HEK293 (cell line): ENCODE measurements around the gene IBA57.

Experiments
- GLIS1 ChIP-seq: fragments of 450-650 bp; formaldehyde crosslinking; IDR thresholded peaks from 2 replicates; pipeline ENCODE4 v1.5.1; 2016; ENCODE audit warnings: missing biosample characterization, missing genetic modification characterization
- REPIN1 ChIP-seq: fragments of 450-650 bp; formaldehyde crosslinking; IDR thresholded peaks from 2 replicates; pipeline ENCODE4 v1.5.1; 2017; ENCODE audit warnings: missing biosample characterization, missing genetic modification characterization, low read depth
- REST ChIP-seq: fragments of 450-650 bp; formaldehyde crosslinking; IDR thresholded peaks from 2 replicates; pipeline ENCODE4 v1.5.1; 2016; ENCODE audit warnings: missing biosample characterization, missing genetic modification characterization
- ZBTB21 ChIP-seq: fragments of 450-650 bp; formaldehyde crosslinking; IDR thresholded peaks from 2 replicates; pipeline ENCODE4 v1.5.1; 2017; ENCODE audit warnings: missing biosample characterization, missing genetic modification characterization
- ZBTB48 ChIP-seq: fragments of 450-650 bp; formaldehyde crosslinking; IDR thresholded peaks from 2 replicates; pipeline ENCODE4 v1.5.1; 2016; ENCODE audit warnings: missing biosample characterization, missing genetic modification characterization
- ZBTB49 ChIP-seq: fragments of 450-650 bp; formaldehyde crosslinking; IDR thresholded peaks from 2 replicates; pipeline ENCODE4 v1.5.1; 2016; ENCODE audit warnings: missing biosample characterization, missing genetic modification characterization, low read depth
- ZEB2 ChIP-seq: fragments of 450-650 bp; formaldehyde crosslinking; IDR thresholded peaks from 2 replicates; pipeline ENCODE4 v1.5.1; 2016; ENCODE audit warnings: missing biosample characterization, missing genetic modification characterization
- ZNF112 ChIP-seq: fragments of 450-650 bp; formaldehyde crosslinking; IDR thresholded peaks from 2 replicates; pipeline ENCODE4 v1.5.0; 2017; ENCODE audit warnings: missing biosample characterization, missing genetic modification characterization
- ZNF133 ChIP-seq: fragments of 450-650 bp; formaldehyde crosslinking; IDR thresholded peaks from 2 replicates; pipeline ENCODE4 v1.5.1; 2016; ENCODE audit warnings: missing biosample characterization, missing genetic modification characterization
- ZNF157 ChIP-seq: fragments of 450-650 bp; formaldehyde crosslinking; IDR thresholded peaks from 2 replicates; pipeline ENCODE4 v1.5.1; 2016; ENCODE audit warnings: missing biosample characterization, missing genetic modification characterization
- ZNF23 ChIP-seq: fragments of 450-650 bp; formaldehyde crosslinking; IDR thresholded peaks from 2 replicates; pipeline ENCODE4 v1.5.1; 2016; ENCODE audit warnings: missing biosample characterization, missing genetic modification characterization, borderline replicate concordance
- ZNF239 ChIP-seq: fragments of 450-650 bp; formaldehyde crosslinking; IDR thresholded peaks from 2 replicates; pipeline ENCODE4 v1.5.1; 2016; ENCODE audit warnings: missing biosample characterization, missing genetic modification characterization
- ZNF274 ChIP-seq, 2 experiments: fragments of 200-500 bp in 1 of 2; fragments of 450-650 bp in 1 of 2; sonication (Bioruptor generic) in 1 of 2; formaldehyde crosslinking in 1 of 2; IDR thresholded peaks; 2 replicates each; pipeline versions ENCODE4 v1.5.1 to v1.6.1; 2014 to 2016; ENCODE audit warnings: borderline replicate concordance in 1 of 2, inconsistent platforms in 1 of 2, low read length in 1 of 2, missing biosample characterization in 1 of 2, missing genetic modification characterization in 1 of 2
- ZNF391 ChIP-seq: fragments of 450-650 bp; formaldehyde crosslinking; IDR thresholded peaks from 2 replicates; pipeline ENCODE4 v1.5.1; 2016; ENCODE audit warnings: low read depth, missing biosample characterization, missing genetic modification characterization, borderline replicate concordance
- ZNF404 ChIP-seq: fragments of 450-650 bp; formaldehyde crosslinking; IDR thresholded peaks from 2 replicates; pipeline ENCODE4 v1.5.1; 2017; ENCODE audit warnings: missing biosample characterization, missing genetic modification characterization
- ZNF433 ChIP-seq: fragments of 450-650 bp; formaldehyde crosslinking; IDR thresholded peaks from 2 replicates; pipeline ENCODE4 v1.5.1; 2016; ENCODE audit warnings: missing biosample characterization, missing genetic modification characterization, low read depth
- ZNF596 ChIP-seq: fragments of 450-650 bp; IDR thresholded peaks from 2 replicates; pipeline ENCODE4 v1.5.0; 2018; ENCODE audit warnings: missing biosample characterization, mild to moderate bottlenecking, missing genetic modification characterization, moderate library complexity
- ZNF704 ChIP-seq: fragments of 450-650 bp; formaldehyde crosslinking; IDR thresholded peaks from 2 replicates; pipeline ENCODE4 v1.5.1; 2016; ENCODE audit warnings: missing biosample characterization, missing genetic modification characterization
- ZNF785 ChIP-seq: fragments of 450-650 bp; formaldehyde crosslinking; IDR thresholded peaks from 2 replicates; pipeline ENCODE4 v1.5.1; 2016; ENCODE audit warnings: missing biosample characterization, missing genetic modification characterization
- TF ChIP-seq, protein P1 (sequence below): fragments of 450-650 bp; formaldehyde crosslinking; IDR thresholded peaks from 2 replicates; pipeline ENCODE4 v1.5.1; 2016; ENCODE audit warnings: missing biosample characterization, missing genetic modification characterization, borderline replicate concordance
- TF ChIP-seq, protein P2 (sequence below): fragments of 450-650 bp; formaldehyde crosslinking; IDR thresholded peaks from 2 replicates; pipeline ENCODE4 v1.5.1; 2016; ENCODE audit warnings: missing biosample characterization, missing genetic modification characterization
- TF ChIP-seq, protein P3 (sequence below): fragments of 450-650 bp; formaldehyde crosslinking; IDR thresholded peaks from 2 replicates; pipeline ENCODE4 v1.5.1; 2016; ENCODE audit warnings: missing biosample characterization, missing genetic modification characterization
- TF ChIP-seq, protein P4 (sequence below): fragments of 450-650 bp; formaldehyde crosslinking; IDR thresholded peaks from 2 replicates; pipeline ENCODE4 v1.5.1; 2017; ENCODE audit warnings: missing biosample characterization, missing genetic modification characterization
- TF ChIP-seq, protein P5 (sequence below): fragments of 450-650 bp; formaldehyde crosslinking; IDR thresholded peaks from 2 replicates; pipeline ENCODE4 v1.5.1; 2016; ENCODE audit warnings: missing biosample characterization, missing genetic modification characterization

Gene IBA57

GRCh38 chr1:228198977-228199590, 33.5 kb downstream of the IBA57 start (continued):
- TF ChIP-seq ZBTB49 (tag by site-specific recombination) (no peak), REPIN1 (tag by site-specific recombination) (0 out of 2 replicates have a peak, but pooled peaks have one; percentile 32), ZNF596 (tag by site-specific recombination) (no peak), ZNF133 (tag by site-specific recombination) (no peak), ZEB2 (tag by site-specific recombination) (no peak), ZNF391 (peak; percentile 64; the same call in 1 of the 2 replicates), ZNF433 (no peak), ZNF239 (no peak), ZNF23 (tag by site-specific recombination) (no peak), ZNF404 (tag by site-specific recombination) (no peak), ZBTB21 (tag by site-specific recombination) (no peak), ZBTB48 (no peak), ZNF704 (tag by site-specific recombination) (no peak), REST (no peak), ZNF274 (IDR thresholded peaks at IDR 0.05; ENCODE audit: low read length) (no peak), ZNF274 (tag by site-specific recombination; IDR thresholded peaks at IDR 0.05; ENCODE audit: borderline replicate concordance) (no peak), ZNF112 (tag by site-specific recombination) (no peak), ZNF785 (tag by site-specific recombination) (no peak), GLIS1 (tag by site-specific recombination) (no peak), ZNF157 (tag by site-specific recombination) (no peak)
- TF ChIP-seq, protein P1, sequence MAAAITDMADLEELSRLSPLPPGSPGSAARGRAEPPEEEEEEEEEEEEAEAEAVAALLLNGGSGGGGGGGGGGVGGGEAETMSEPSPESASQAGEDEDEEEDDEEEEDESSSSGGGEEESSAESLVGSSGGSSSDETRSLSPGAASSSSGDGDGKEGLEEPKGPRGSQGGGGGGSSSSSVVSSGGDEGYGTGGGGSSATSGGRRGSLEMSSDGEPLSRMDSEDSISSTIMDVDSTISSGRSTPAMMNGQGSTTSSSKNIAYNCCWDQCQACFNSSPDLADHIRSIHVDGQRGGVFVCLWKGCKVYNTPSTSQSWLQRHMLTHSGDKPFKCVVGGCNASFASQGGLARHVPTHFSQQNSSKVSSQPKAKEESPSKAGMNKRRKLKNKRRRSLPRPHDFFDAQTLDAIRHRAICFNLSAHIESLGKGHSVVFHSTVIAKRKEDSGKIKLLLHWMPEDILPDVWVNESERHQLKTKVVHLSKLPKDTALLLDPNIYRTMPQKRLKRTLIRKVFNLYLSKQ (tag by site-specific recombination): no peak
- TF ChIP-seq, protein P2, sequence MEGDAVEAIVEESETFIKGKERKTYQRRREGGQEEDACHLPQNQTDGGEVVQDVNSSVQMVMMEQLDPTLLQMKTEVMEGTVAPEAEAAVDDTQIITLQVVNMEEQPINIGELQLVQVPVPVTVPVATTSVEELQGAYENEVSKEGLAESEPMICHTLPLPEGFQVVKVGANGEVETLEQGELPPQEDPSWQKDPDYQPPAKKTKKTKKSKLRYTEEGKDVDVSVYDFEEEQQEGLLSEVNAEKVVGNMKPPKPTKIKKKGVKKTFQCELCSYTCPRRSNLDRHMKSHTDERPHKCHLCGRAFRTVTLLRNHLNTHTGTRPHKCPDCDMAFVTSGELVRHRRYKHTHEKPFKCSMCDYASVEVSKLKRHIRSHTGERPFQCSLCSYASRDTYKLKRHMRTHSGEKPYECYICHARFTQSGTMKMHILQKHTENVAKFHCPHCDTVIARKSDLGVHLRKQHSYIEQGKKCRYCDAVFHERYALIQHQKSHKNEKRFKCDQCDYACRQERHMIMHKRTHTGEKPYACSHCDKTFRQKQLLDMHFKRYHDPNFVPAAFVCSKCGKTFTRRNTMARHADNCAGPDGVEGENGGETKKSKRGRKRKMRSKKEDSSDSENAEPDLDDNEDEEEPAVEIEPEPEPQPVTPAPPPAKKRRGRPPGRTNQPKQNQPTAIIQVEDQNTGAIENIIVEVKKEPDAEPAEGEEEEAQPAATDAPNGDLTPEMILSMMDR (tag by site-specific recombination): no peak
- TF ChIP-seq, protein P3, sequence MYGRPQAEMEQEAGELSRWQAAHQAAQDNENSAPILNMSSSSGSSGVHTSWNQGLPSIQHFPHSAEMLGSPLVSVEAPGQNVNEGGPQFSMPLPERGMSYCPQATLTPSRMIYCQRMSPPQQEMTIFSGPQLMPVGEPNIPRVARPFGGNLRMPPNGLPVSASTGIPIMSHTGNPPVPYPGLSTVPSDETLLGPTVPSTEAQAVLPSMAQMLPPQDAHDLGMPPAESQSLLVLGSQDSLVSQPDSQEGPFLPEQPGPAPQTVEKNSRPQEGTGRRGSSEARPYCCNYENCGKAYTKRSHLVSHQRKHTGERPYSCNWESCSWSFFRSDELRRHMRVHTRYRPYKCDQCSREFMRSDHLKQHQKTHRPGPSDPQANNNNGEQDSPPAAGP: peak; percentile 64; the same call in 1 of the 2 replicates
- TF ChIP-seq, protein P4, sequence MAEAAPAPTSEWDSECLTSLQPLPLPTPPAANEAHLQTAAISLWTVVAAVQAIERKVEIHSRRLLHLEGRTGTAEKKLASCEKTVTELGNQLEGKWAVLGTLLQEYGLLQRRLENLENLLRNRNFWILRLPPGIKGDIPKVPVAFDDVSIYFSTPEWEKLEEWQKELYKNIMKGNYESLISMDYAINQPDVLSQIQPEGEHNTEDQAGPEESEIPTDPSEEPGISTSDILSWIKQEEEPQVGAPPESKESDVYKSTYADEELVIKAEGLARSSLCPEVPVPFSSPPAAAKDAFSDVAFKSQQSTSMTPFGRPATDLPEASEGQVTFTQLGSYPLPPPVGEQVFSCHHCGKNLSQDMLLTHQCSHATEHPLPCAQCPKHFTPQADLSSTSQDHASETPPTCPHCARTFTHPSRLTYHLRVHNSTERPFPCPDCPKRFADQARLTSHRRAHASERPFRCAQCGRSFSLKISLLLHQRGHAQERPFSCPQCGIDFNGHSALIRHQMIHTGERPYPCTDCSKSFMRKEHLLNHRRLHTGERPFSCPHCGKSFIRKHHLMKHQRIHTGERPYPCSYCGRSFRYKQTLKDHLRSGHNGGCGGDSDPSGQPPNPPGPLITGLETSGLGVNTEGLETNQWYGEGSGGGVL: no peak
- TF ChIP-seq, protein P5, sequence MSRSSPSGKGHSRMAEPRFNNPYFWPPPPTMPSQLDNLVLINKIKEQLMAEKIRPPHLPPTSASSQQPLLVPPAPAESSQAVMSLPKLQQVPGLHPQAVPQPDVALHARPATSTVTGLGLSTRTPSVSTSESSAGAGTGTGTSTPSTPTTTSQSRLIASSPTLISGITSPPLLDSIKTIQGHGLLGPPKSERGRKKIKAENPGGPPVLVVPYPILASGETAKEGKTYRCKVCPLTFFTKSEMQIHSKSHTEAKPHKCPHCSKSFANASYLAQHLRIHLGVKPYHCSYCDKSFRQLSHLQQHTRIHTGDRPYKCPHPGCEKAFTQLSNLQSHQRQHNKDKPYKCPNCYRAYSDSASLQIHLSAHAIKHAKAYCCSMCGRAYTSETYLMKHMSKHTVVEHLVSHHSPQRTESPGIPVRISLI: peak; percentile 95
